Measurements from ENCODE around the gene PPP2R3A.

PPP2R3A gene

GRCh38 chr3:136196401-136197158 is 231.1 kb downstream of the PPP2R3A start:
- DNase-seq, result peak; percentile 100

GRCh38 chr3:136197159-136197793 is 231.7 kb downstream of the PPP2R3A start:
- peak; percentile 15 for DNase-seq

Data from RPMI8226 (cell line).